ENCODE results near the gene CIDEC.
"Not testable (repeated sequence)": the region's sequence is repeated elsewhere in the genome, so short reads cannot be mapped to it uniquely, and the experiment has no call there.

- TF ChIP-seq, protein P1, sequence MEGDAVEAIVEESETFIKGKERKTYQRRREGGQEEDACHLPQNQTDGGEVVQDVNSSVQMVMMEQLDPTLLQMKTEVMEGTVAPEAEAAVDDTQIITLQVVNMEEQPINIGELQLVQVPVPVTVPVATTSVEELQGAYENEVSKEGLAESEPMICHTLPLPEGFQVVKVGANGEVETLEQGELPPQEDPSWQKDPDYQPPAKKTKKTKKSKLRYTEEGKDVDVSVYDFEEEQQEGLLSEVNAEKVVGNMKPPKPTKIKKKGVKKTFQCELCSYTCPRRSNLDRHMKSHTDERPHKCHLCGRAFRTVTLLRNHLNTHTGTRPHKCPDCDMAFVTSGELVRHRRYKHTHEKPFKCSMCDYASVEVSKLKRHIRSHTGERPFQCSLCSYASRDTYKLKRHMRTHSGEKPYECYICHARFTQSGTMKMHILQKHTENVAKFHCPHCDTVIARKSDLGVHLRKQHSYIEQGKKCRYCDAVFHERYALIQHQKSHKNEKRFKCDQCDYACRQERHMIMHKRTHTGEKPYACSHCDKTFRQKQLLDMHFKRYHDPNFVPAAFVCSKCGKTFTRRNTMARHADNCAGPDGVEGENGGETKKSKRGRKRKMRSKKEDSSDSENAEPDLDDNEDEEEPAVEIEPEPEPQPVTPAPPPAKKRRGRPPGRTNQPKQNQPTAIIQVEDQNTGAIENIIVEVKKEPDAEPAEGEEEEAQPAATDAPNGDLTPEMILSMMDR (conservative IDR thresholded peaks at IDR 0.05), result not testable (repeated sequence)
- TF ChIP-seq ZFX (IDR thresholded peaks at IDR 0.05), result not testable (repeated sequence)
Measured at GRCh38 chr3:9851383-9851782, 28.7 kb downstream of the CIDEC start.

Data from C4-2B (cell line).